ENCODE measurements around the gene LNP1. TPM values are rescaled to one million over a fixed set of nuclear protein-coding genes. Genes with fewer than 3 reads are reported as not detected.
A peak's percentile ranks its signal among the peaks of the same experiment; 100 is the strongest.
"Not testable (repeated sequence)": the region's sequence is repeated elsewhere in the genome, so short reads cannot be mapped to it uniquely, and the experiment has no call there.

The LNP1 gene, protein sequence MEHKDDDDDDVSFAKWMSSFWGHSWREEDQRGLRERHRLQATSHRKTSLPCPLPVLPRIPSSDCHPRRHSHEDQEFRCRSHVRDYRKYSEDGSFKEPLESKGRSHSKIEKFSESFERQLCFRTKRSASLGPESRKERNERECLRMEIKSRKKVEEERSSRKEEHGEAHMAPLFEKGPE
- total RNA-seq (1 to 10 TPM; 1.9 to 4.7 TPM), polyA plus RNA-seq (1 to 10 TPM; 1.1 to 1.2 TPM)

DNA sequence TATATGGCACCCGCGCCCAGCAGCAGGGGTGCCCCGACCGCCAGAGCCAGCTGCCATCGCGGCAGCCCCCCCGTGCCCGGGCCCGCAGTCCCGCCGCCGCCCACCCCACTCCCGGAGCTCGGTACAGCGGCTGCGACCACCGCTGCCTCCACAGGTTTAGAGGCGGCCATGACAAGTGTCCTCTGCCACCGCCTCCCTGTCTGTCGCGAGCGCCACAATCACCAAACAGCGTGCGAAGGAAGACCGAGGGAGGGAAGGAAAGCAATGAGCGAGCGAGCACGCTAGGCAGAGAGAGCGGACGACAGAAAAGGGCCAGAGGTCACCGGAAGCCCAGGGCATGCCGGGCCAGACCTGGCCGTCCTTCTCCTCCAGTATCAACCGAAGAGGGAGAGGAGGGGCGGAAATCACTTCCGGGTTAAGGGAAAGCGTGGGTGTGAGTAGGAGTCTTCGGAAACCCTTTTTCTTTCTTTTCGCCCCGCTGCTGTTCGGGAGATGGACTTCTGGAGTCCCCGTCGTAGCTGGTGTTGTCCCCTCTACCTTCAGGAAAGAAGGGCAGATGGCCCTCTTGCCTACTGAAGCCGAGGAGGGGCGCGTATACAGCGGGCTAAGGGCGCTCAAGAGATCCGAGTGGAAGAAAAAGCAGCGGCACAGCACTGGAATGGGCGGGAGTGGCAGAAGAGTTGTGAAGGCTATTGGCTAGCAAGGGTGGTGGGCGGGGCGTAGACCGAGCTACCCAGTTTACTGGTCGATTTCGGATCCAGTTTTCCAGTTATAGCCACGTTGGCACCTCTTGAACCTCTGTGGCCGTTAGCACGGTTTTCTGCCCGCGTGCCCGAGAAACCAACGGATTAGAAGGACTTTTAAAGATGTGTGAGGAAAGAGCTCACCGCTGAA is at the start of gene LNP1, which contains the start of gene TOMM70:
TSS of gene LNP1 (plus strand) at position 760 of the 894 bp plus-strand sequence. CDS start 28,191 bp downstream, outside the sequence.
TSS of gene TOMM70 (minus strand) at position 310 of the 894 bp plus-strand sequence. CDS start at position 170, 140 bp downstream.
- H3K9me3 ChIP-seq (ENCODE audit: control insufficient read depth in 4 of 4, low read length in 3 of 4): no peaks in the 10 kb centered on the region
- TF ChIP-seq, protein P1, sequence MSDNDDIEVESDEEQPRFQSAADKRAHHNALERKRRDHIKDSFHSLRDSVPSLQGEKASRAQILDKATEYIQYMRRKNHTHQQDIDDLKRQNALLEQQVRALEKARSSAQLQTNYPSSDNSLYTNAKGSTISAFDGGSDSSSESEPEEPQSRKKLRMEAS (IDR thresholded peaks at IDR 0.05): peak; percentile 87
- TF ChIP-seq HNF4A (conservative IDR thresholded peaks at IDR 0.05) (peak; percentile 50 to 52), CTCF (IDR thresholded peaks at IDR 0.05; ENCODE audit: low read depth, low read length, missing input control) (no peak), ZBTB33 (IDR thresholded peaks at IDR 0.05) (peak; percentile 43), RXRA (IDR thresholded peaks at IDR 0.05) (peak; percentile 79 to 85), YY1 (IDR thresholded peaks at IDR 0.05) (peak; percentile 92), FOXA2 (IDR thresholded peaks at IDR 0.05) (peak; percentile 4), GABPA (IDR thresholded peaks at IDR 0.05 in 1 of 2, conservative IDR thresholded peaks at IDR 0.05 in 1 of 2) (peak; percentile 95 to 99), FOXA1 (IDR thresholded peaks at IDR 0.05) (peak; percentile 24), JUND (IDR thresholded peaks at IDR 0.05) (peak in 1 of 2 donors; percentile 29), SP1 (IDR thresholded peaks at IDR 0.05) (peak; percentile 78), NR2F2 (IDR thresholded peaks at IDR 0.05) (peak; percentile 98), TAF1 (conservative IDR thresholded peaks at IDR 0.05) (peak; percentile 99), RAD21 (IDR thresholded peaks at IDR 0.05) (peak; percentile 15 to 46), EGR1 (IDR thresholded peaks at IDR 0.05; ENCODE audit: low read depth in 2 of 2) (peak; percentile 100), HNF4G (IDR thresholded peaks at IDR 0.05) (no peak), ATF3 (IDR thresholded peaks at IDR 0.05) (no peak)
- TF ChIP-seq, protein P2, sequence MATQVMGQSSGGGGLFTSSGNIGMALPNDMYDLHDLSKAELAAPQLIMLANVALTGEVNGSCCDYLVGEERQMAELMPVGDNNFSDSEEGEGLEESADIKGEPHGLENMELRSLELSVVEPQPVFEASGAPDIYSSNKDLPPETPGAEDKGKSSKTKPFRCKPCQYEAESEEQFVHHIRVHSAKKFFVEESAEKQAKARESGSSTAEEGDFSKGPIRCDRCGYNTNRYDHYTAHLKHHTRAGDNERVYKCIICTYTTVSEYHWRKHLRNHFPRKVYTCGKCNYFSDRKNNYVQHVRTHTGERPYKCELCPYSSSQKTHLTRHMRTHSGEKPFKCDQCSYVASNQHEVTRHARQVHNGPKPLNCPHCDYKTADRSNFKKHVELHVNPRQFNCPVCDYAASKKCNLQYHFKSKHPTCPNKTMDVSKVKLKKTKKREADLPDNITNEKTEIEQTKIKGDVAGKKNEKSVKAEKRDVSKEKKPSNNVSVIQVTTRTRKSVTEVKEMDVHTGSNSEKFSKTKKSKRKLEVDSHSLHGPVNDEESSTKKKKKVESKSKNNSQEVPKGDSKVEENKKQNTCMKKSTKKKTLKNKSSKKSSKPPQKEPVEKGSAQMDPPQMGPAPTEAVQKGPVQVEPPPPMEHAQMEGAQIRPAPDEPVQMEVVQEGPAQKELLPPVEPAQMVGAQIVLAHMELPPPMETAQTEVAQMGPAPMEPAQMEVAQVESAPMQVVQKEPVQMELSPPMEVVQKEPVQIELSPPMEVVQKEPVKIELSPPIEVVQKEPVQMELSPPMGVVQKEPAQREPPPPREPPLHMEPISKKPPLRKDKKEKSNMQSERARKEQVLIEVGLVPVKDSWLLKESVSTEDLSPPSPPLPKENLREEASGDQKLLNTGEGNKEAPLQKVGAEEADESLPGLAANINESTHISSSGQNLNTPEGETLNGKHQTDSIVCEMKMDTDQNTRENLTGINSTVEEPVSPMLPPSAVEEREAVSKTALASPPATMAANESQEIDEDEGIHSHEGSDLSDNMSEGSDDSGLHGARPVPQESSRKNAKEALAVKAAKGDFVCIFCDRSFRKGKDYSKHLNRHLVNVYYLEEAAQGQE (IDR thresholded peaks at IDR 0.05): peak; percentile 93
- peak within 1 kb of the TSS; percentile 78 to 93 for H3K27ac ChIP-seq (ENCODE audit: low read depth in 1 of 2, low read length in 2 of 2)
- peak; percentile 97 for DNase-seq (ENCODE audit: low spot score)
- H3K4me3 ChIP-seq (ENCODE audit: low read depth in 1 of 3, low read length in 3 of 3): peak within 1 kb of the TSS; percentile 78 to 94 (median 83)
- peak within 1 kb of the TSS; percentile 79 to 93 for H3K9ac ChIP-seq (ENCODE audit: low read depth in 1 of 2, low read length in 2 of 2)
- H3K4me1 ChIP-seq (ENCODE audit: control insufficient read depth in 4 of 4, insufficient read depth in 4 of 4, low read length in 3 of 4): peaks cover 2 to 43% (median 33%) of the 10 kb centered on the region in 4 donors
- under 1% methylated on average over 64 of the region's 64 CpGs for WGBS
- H3K27me3 ChIP-seq (ENCODE audit: control insufficient read depth in 4 of 4, insufficient read depth in 4 of 4, low read length in 3 of 4): no peaks in the 10 kb centered on the region
- H3K36me3 ChIP-seq (ENCODE audit: control insufficient read depth in 4 of 4, insufficient read depth in 3 of 4, low read depth in 1 of 4, low read length in 3 of 4): no peaks in the 10 kb centered on the region

DNA sequence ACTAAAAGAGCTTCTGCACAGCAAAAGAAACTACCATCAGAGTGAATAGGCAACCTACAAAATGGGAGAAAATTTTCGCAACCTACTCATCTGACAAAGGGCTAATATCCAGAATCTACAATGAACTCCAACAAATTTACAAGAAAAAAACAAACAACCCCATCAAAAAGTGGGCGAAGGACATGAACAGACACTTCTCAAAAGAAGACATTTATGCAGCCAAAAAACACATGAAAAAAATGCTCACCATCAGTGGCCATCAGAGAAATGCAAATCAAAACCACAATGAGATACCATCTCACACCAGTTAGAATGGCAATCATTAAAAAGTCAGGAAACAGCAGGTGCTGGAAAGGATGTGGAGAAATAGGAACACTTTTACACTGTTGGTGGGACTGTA is 49.6 kb upstream of the LNP1 start:
- H3K9me3 ChIP-seq (ENCODE audit: control insufficient read depth in 4 of 4, low read length in 3 of 4); DNase-seq (ENCODE audit: low spot score); H3K27me3 ChIP-seq (ENCODE audit: control insufficient read depth in 4 of 4, insufficient read depth in 4 of 4, low read length in 3 of 4); H3K4me3 ChIP-seq (ENCODE audit: low read depth in 1 of 3, low read length in 3 of 3); H3K9ac ChIP-seq (ENCODE audit: low read depth in 1 of 2, low read length in 2 of 2): not testable (repeated sequence)
- Histone ChIP-seq H3K36me3 (ENCODE audit: control insufficient read depth in 4 of 4, insufficient read depth in 3 of 4, low read depth in 1 of 4, low read length in 3 of 4) (peaks cover 8 to 53% (median 45%) of the 10 kb centered on the region in 4 donors), H3K27ac (ENCODE audit: low read depth in 1 of 2, low read length in 2 of 2) (peak overlapping the region in 1 of 2 donors; percentile 75), H3K4me1 (ENCODE audit: control insufficient read depth in 4 of 4, insufficient read depth in 4 of 4, low read length in 3 of 4) (peaks cover 0 to 16% (median 12%) of the 10 kb centered on the region in 4 donors)
- WGBS: 92% methylated on average over 2 of the region's 2 CpGs
